B cell (primary cell): ENCODE measurements around the gene CASKIN1. TPM values are rescaled to one million over a fixed set of nuclear protein-coding genes. Genes with fewer than 3 reads are reported as not detected.

ENCODE experiments used
- ATAC-seq: fragments of 200-7000 bp; cut with Tn5 transposase; one replicate; pipeline ENCODE4 v1.10.0; 2021; ENCODE audit warnings: low read depth, mild to moderate bottlenecking, moderate number of reproducible peaks, moderate library complexity
- CTCF ChIA-PET: fragments of 350-600 bp; sonication (Branson Sonifier 250); formaldehyde crosslinking; loops from one replicate; lab custom pipeline; 2021; ENCODE audit warnings: antibody characterized with exemption, inconsistent platforms; lab: Charles Lee
- POLR2A ChIA-PET: fragments of 350-600 bp; sonication (Branson Sonifier 250); formaldehyde crosslinking; loops from one replicate; lab custom pipeline; 2021; ENCODE audit warnings: antibody characterized with exemption; lab: Charles Lee
- DNase-seq: peaks from one replicate; pipeline ENCODE4 v3.0.0; 2013
- H2AFZ ChIP-seq: 2 replicates; pipeline ENCODE4 v1.6.1; 2012; ENCODE audit warnings: mild to moderate bottlenecking, low read depth, low read length; ENCODE audit not compliant: insufficient read depth, poor library complexity, severe bottlenecking
- H3K27ac ChIP-seq, 2 donors: 1 replicate in 1 of 2; 2 replicates in 1 of 2; pipeline ENCODE4 v1.5.1; 2012 to 2013; ENCODE audit warnings: low read length in 2 of 2, mild to moderate bottlenecking in 2 of 2, moderate library complexity in 1 of 2
- H3K27me3 ChIP-seq, 4 experiments: fragments of 200-600 bp in 1 of 4; sonication (generic) in 1 of 4; replicated peaks in 1 of 4; 1 replicate in 2 of 4; 2 replicates in 2 of 4; pipeline versions ENCODE4 v1.6.1 to v1.7.0; 2013 to 2016; ENCODE audit warnings: low read length in 3 of 4, mild to moderate bottlenecking in 2 of 4, mixed read lengths in 1 of 4, moderate library complexity in 1 of 4; ENCODE audit not compliant: insufficient read depth in 4 of 4, control insufficient read depth in 3 of 4; ENCODE audit errors: control extremely low read depth in 1 of 4
- H3K36me3 ChIP-seq, 2 experiments: replicated peaks in 1 of 2; 1 replicate in 1 of 2; 2 replicates in 1 of 2; pipeline versions ENCODE4 v1.6.1 to v1.7.1; 2013; ENCODE audit warnings: low read length in 1 of 2; ENCODE audit not compliant: insufficient read depth in 2 of 2, control insufficient read depth in 1 of 2; ENCODE audit errors: control extremely low read depth in 1 of 2, extremely low read depth in 1 of 2
- H3K4me1 ChIP-seq, 2 donors: fragments of 200-600 bp in 1 of 2; sonication (generic) in 1 of 2; 1 replicate in 1 of 2; 2 replicates in 1 of 2; pipeline versions ENCODE4 v1.5.1 to v1.6.1; 2013 to 2017; ENCODE audit warnings: low read length in 2 of 2; ENCODE audit not compliant: control insufficient read depth in 2 of 2, insufficient read depth in 2 of 2
- H3K4me2 ChIP-seq: replicated peaks from 2 replicates; pipeline ENCODE3; 2012; ENCODE audit warnings: mild to moderate bottlenecking, low read depth, low read length; ENCODE audit not compliant: poor library complexity, severe bottlenecking
- H3K4me3 ChIP-seq, 5 experiments: fragments of 200-600 bp in 1 of 5; sonication (generic) in 1 of 5; 1 replicate in 3 of 5; 2 replicates in 2 of 5; pipeline versions ENCODE4 v1.5.1 to v1.7.0; 2011 to 2016; ENCODE audit warnings: low read length in 4 of 5, mild to moderate bottlenecking in 4 of 5, low read depth in 2 of 5, control low read depth in 1 of 5, moderate library complexity in 1 of 5; ENCODE audit not compliant: insufficient read depth in 1 of 5; ENCODE audit errors: control extremely low read depth in 1 of 5, extremely low read depth in 1 of 5
- H3K79me2 ChIP-seq: fragments of 200-600 bp; sonication (generic); one replicate; pipeline ENCODE4 v1.6.0; 2016; ENCODE audit warnings: low read length; ENCODE audit not compliant: control insufficient read depth, insufficient read depth
- H3K9ac ChIP-seq: fragments of 200-600 bp; sonication (generic); 2 replicates; pipeline ENCODE4 v1.6.1; 2017; ENCODE audit warnings: mild to moderate bottlenecking, low read length, moderate library complexity
- H3K9me3 ChIP-seq, 3 donors: one replicate each; pipeline versions ENCODE4 v1.6.1 to v1.7.1; 2013; ENCODE audit warnings: low read length in 2 of 3; ENCODE audit not compliant: control insufficient read depth in 2 of 3, insufficient read depth in 1 of 3; ENCODE audit errors: control extremely low read depth in 1 of 3
- H4K20me1 ChIP-seq: 2 replicates; pipeline ENCODE4 v1.6.0; 2012; ENCODE audit warnings: mild to moderate bottlenecking, low read length; ENCODE audit not compliant: insufficient read depth, control insufficient read depth, poor library complexity, severe bottlenecking
- H3K27ac Mint-ChIP-seq: one replicate; pipeline ENCODE4 v1.8.0; 2021; ENCODE audit warnings: mixed read lengths
- H3K27me3 Mint-ChIP-seq: one replicate; pipeline ENCODE4 v1.8.0; 2021; ENCODE audit warnings: mixed read lengths
- H3K4me1 Mint-ChIP-seq: one replicate; pipeline ENCODE4 v1.8.0; 2021; ENCODE audit warnings: mixed read lengths
- H3K4me3 Mint-ChIP-seq: one replicate; pipeline ENCODE4 v1.8.0; 2021; ENCODE audit warnings: mixed read lengths
- H3K9me3 Mint-ChIP-seq: one replicate; pipeline ENCODE4 v1.8.0; 2022; ENCODE audit warnings: mixed read lengths; ENCODE audit not compliant: insufficient read depth
- CTCF ChIP-seq: fragments of 200-600 bp; IDR thresholded peaks from one replicate; pipeline ENCODE4 v1.8.0; 2022; ENCODE audit warnings: antibody characterized with exemption, mild to moderate bottlenecking
- EZH2 ChIP-seq: IDR thresholded peaks from 2 replicates; pipeline ENCODE4 v1.6.1; 2012; ENCODE audit warnings: borderline replicate concordance, low read depth, mild to moderate bottlenecking, moderate library complexity, low read length; ENCODE audit not compliant: insufficient read depth, poor library complexity, severe bottlenecking
- WGBS: methylation state at CpG from one replicate; pipeline ENCODE4 v1.1.5; 2013; ENCODE audit warnings: missing lambda C conversion rate; ENCODE audit not compliant: insufficient coverage; 5-methylcytosine and 5-hydroxymethylcytosine counted together
- intact Hi-C: fragments of 100-400 bp; cut with micrococcal nuclease; formaldehyde crosslinking; loops from one replicate; pipeline ENCODE4 v1.10.0; 2022
- polyA plus RNA-seq: library from polyadenylated mRNA; depleted of rRNA; stranded (reverse); fragments of >200 nt; gene quantifications from 2 replicates; pipeline ENCODE4 v1.2.3, GENCODE V29; 2012
- total RNA-seq, 2 donors: library from RNA; stranded (reverse); fragments of 120-200 nt in 1 of 2; gene quantifications; 1 replicate in 1 of 2; 2 replicates in 1 of 2; pipeline versions ENCODE4 v1.2.3 to v1.2.4, GENCODE V29; 2013 to 2022

Gene CASKIN1
- total and polyA plus RNA-seq, 2 donors (not counting 1 experiment from before 2014, with no cell fraction given): 0.01 TPM; not detected in 1

GRCh38 chr16:2238838-2239675 is 42.7 kb upstream of the CASKIN1 start:
- TF ChIP-seq CTCF (no peak), EZH2 (no peak)
- ATAC-seq (no peak), DNase-seq (no peak)
- no peak overlapping the region for H3K4me3 Mint-ChIP-seq
- H3K27ac Mint-ChIP-seq: no peak overlapping the region
- Histone ChIP-seq H2AFZ (no peak overlapping the region), H3K27ac (no peak overlapping the region), H3K4me1 (peaks cover 12 to 15% of the 10 kb centered on the region in 2 donors), H3K9me3 (peaks cover 0 to 5% (median 0%) of the 10 kb centered on the region in 3 donors), H3K79me2 (no peaks in the 10 kb centered on the region), H3K36me3 (peaks cover 0 to 34% of the 10 kb centered on the region in 2 experiments), H3K4me2 (no peak overlapping the region), H3K27me3 (peaks cover 0 to 27% (median 11%) of the 10 kb centered on the region in 4 experiments), H3K9ac (no peak overlapping the region), H3K4me3 (no peak overlapping the region), H4K20me1 (peaks cover 10% of the 10 kb centered on the region)
- ChIA-PET POLR2A (no interaction called here), CTCF (no interaction called here)
- intact Hi-C loops: no loop called here
- peaks cover 3% of the 10 kb centered on the region for H3K27me3 Mint-ChIP-seq
- no peaks in the 10 kb centered on the region for H3K9me3 Mint-ChIP-seq
- WGBS: 90% methylated on average over 15 of the region's 15 CpGs
- H3K4me1 Mint-ChIP-seq: peaks cover 1% of the 10 kb centered on the region

- Histone ChIP-seq H3K79me2 (no peaks in the 10 kb centered on the region), H4K20me1 (peaks cover 10% of the 10 kb centered on the region), H3K4me2 (no peak overlapping the region), H3K4me1 (peaks cover 12 to 15% of the 10 kb centered on the region in 2 donors), H3K36me3 (peaks cover 0 to 33% of the 10 kb centered on the region in 2 experiments), H3K27ac (no peak overlapping the region), H3K27me3 (peaks cover 0 to 27% (median 11%) of the 10 kb centered on the region in 4 experiments), H2AFZ (no peak overlapping the region), H3K9ac (no peak overlapping the region), H3K4me3 (no peak overlapping the region), H3K9me3 (peaks cover 0 to 5% (median 0%) of the 10 kb centered on the region in 3 donors)
- DNase-seq (no peak), ATAC-seq (no peak)
- Mint-ChIP-seq H3K9me3 (no peaks in the 10 kb centered on the region), H3K27ac (no peak overlapping the region), H3K4me3 (no peak overlapping the region), H3K27me3 (peaks cover 3% of the 10 kb centered on the region), H3K4me1 (peaks cover 1% of the 10 kb centered on the region)
- no peak for TF ChIP-seq EZH2
- no peak for TF ChIP-seq CTCF
- 68% methylated on average over 18 of the region's 18 CpGs for WGBS
- intact Hi-C loops: no loop called here
- ChIA-PET CTCF (no interaction called here), POLR2A (no interaction called here)
Observed at GRCh38 chr16:2238150-2238837, 41.9 kb upstream of the CASKIN1 start.
